ENCODE results near the gene DCHS1. TPM values are rescaled to one million over a fixed set of nuclear protein-coding genes. Genes with fewer than 3 reads are reported as not detected.
A peak's percentile ranks its signal among the peaks of the same experiment; 100 is the strongest.

DCHS1 gene
- polyA plus RNA-seq, 2 donors: 1.7 to 2.0 TPM

DNA sequence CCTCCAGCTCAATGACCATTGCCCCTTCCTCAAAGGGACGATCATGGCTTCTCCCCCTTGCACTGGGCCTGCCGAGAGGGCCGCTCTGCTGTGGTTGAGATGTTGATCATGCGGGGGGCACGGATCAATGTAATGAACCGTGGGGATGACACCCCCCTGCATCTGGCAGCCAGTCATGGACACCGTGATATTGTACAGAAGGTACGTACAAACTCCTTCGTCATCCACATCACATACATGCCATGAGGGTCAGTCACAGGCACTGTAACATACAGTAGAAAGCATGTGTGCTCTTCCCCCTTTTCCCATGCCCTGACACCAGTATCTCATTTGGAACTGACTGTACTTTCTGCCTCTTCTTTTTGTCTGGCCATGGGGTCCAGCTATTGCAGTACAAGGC is 47.6 kb downstream of the DCHS1 start:
- H3K4me3 ChIP-seq (ENCODE audit: low read depth in 1 of 2, low read length in 2 of 2): no peak overlapping the region
- peaks cover 13 to 33% of the 10 kb centered on the region in 2 donors for H3K36me3 ChIP-seq (ENCODE audit: control insufficient read depth in 2 of 2, insufficient read depth in 2 of 2, low read length in 1 of 2)
- H3K27ac ChIP-seq (ENCODE audit: low read depth in 2 of 2, low read length in 1 of 2): peak overlapping the region; percentile 45 to 77
- WGBS, 2 donors: 91 to 92% methylated on average over 9 of the region's 9 CpGs
- H3K9me3 ChIP-seq (ENCODE audit: control insufficient read depth in 2 of 2, insufficient read depth in 1 of 2, low read depth in 1 of 2, low read length in 1 of 2): no peaks in the 10 kb centered on the region
- H3K27me3 ChIP-seq (ENCODE audit: control insufficient read depth in 1 of 2, insufficient read depth in 2 of 2, low read length in 2 of 2): no peaks in the 10 kb centered on the region
- H3K4me1 ChIP-seq (ENCODE audit: control insufficient read depth in 2 of 2, insufficient read depth in 2 of 2, low read length in 1 of 2): peaks cover 2 to 14% of the 10 kb centered on the region in 2 donors

- peaks cover 2 to 14% of the 10 kb centered on the region in 2 donors for H3K4me1 ChIP-seq (ENCODE audit: control insufficient read depth in 2 of 2, insufficient read depth in 2 of 2, low read length in 1 of 2)
Observed at GRCh38 chr11:6607190-6607795, 48.3 kb downstream of the DCHS1 start.

GRCh38 chr11:6606471-6607189 is 49.0 kb downstream of the DCHS1 start:
- WGBS, 2 donors: 14 to 18% methylated on average over 11 of the region's 11 CpGs
- peak overlapping the region; percentile 89 to 93 for H3K27ac ChIP-seq (ENCODE audit: low read depth in 2 of 2, low read length in 1 of 2)
- H3K9me3 ChIP-seq (ENCODE audit: control insufficient read depth in 2 of 2, insufficient read depth in 1 of 2, low read depth in 1 of 2, low read length in 1 of 2): no peaks in the 10 kb centered on the region
- H3K36me3 ChIP-seq (ENCODE audit: control insufficient read depth in 2 of 2, insufficient read depth in 2 of 2, low read length in 1 of 2): peaks cover 13 to 33% of the 10 kb centered on the region in 2 donors
- H3K27me3 ChIP-seq (ENCODE audit: control insufficient read depth in 1 of 2, insufficient read depth in 2 of 2, low read length in 2 of 2): no peaks in the 10 kb centered on the region
- no peak overlapping the region for H3K4me3 ChIP-seq (ENCODE audit: low read depth in 1 of 2, low read length in 2 of 2)
- H3K4me1 ChIP-seq (ENCODE audit: control insufficient read depth in 2 of 2, insufficient read depth in 2 of 2, low read length in 1 of 2): peaks cover 7 to 18% of the 10 kb centered on the region in 2 donors

More at GRCh38 chr11:6607190-6607795, 48.3 kb downstream of the DCHS1 start:
- Histone ChIP-seq H3K9me3 (ENCODE audit: control insufficient read depth in 2 of 2, insufficient read depth in 1 of 2, low read depth in 1 of 2, low read length in 1 of 2) (no peaks in the 10 kb centered on the region), H3K4me3 (ENCODE audit: low read depth in 1 of 2, low read length in 2 of 2) (no peak overlapping the region), H3K27ac (ENCODE audit: low read depth in 2 of 2, low read length in 1 of 2) (peak overlapping the region; percentile 89 to 93), H3K36me3 (ENCODE audit: control insufficient read depth in 2 of 2, insufficient read depth in 2 of 2, low read length in 1 of 2) (peaks cover 13 to 33% of the 10 kb centered on the region in 2 donors), H3K27me3 (ENCODE audit: control insufficient read depth in 1 of 2, insufficient read depth in 2 of 2, low read length in 2 of 2) (no peaks in the 10 kb centered on the region)

- 33% methylated on average over 3 of the region's 3 CpGs for WGBS, 2 donors
- H3K27ac ChIP-seq (ENCODE audit: low read depth in 2 of 2, low read length in 1 of 2): peak overlapping the region in 1 of 2 donors; percentile 96
- H3K27me3 ChIP-seq (ENCODE audit: control insufficient read depth in 1 of 2, insufficient read depth in 2 of 2, low read length in 2 of 2): no peaks in the 10 kb centered on the region
- H3K4me1 ChIP-seq (ENCODE audit: control insufficient read depth in 2 of 2, insufficient read depth in 2 of 2, low read length in 1 of 2): peaks cover 6 to 13% of the 10 kb centered on the region in 2 donors
- H3K36me3 ChIP-seq (ENCODE audit: control insufficient read depth in 2 of 2, insufficient read depth in 2 of 2, low read length in 1 of 2): peaks cover 13 to 33% of the 10 kb centered on the region in 2 donors
- peak overlapping the region; percentile 85 to 96 for H3K4me3 ChIP-seq (ENCODE audit: low read depth in 1 of 2, low read length in 2 of 2)
- H3K9me3 ChIP-seq (ENCODE audit: control insufficient read depth in 2 of 2, insufficient read depth in 1 of 2, low read depth in 1 of 2, low read length in 1 of 2): no peaks in the 10 kb centered on the region
Observed at GRCh38 chr11:6604790-6605189, 50.8 kb downstream of the DCHS1 start.

GRCh38 chr11:6604081-6604626 is 51.5 kb downstream of the DCHS1 start:
- Histone ChIP-seq H3K27ac (ENCODE audit: low read depth in 2 of 2, low read length in 1 of 2) (peak overlapping the region; percentile 96 to 97), H3K27me3 (ENCODE audit: control insufficient read depth in 1 of 2, insufficient read depth in 2 of 2, low read length in 2 of 2) (no peaks in the 10 kb centered on the region), H3K9me3 (ENCODE audit: control insufficient read depth in 2 of 2, insufficient read depth in 1 of 2, low read depth in 1 of 2, low read length in 1 of 2) (no peaks in the 10 kb centered on the region), H3K4me3 (ENCODE audit: low read depth in 1 of 2, low read length in 2 of 2) (peak overlapping the region; percentile 85 to 96), H3K4me1 (ENCODE audit: control insufficient read depth in 2 of 2, insufficient read depth in 2 of 2, low read length in 1 of 2) (peaks cover 6 to 13% of the 10 kb centered on the region in 2 donors), H3K36me3 (ENCODE audit: control insufficient read depth in 2 of 2, insufficient read depth in 2 of 2, low read length in 1 of 2) (peaks cover 10 to 31% of the 10 kb centered on the region in 2 donors)
- WGBS, 2 donors: 0% methylated on average over 20 of the region's 20 CpGs

GRCh38 chr11:6603287-6604080 is 52.1 kb downstream of the DCHS1 start, which contains the start of the genes ILK and RRP8:
Gene ILK (plus strand): TSS chr11:6603774. CDS start chr11:6604272, 498 bp downstream.
Gene RRP8 (minus strand): TSS chr11:6603616. CDS start chr11:6603502, 114 bp downstream.
- Histone ChIP-seq H3K4me3 (ENCODE audit: low read depth in 1 of 2, low read length in 2 of 2) (peak within 1 kb of the TSS; percentile 85 to 96), H3K36me3 (ENCODE audit: control insufficient read depth in 2 of 2, insufficient read depth in 2 of 2, low read length in 1 of 2) (peaks cover 14 to 25% of the 10 kb centered on the region in 2 donors), H3K27ac (ENCODE audit: low read depth in 2 of 2, low read length in 1 of 2) (peak within 1 kb of the TSS; percentile 96 to 97), H3K4me1 (ENCODE audit: control insufficient read depth in 2 of 2, insufficient read depth in 2 of 2, low read length in 1 of 2) (peaks cover 6 to 13% of the 10 kb centered on the region in 2 donors), H3K27me3 (ENCODE audit: control insufficient read depth in 1 of 2, insufficient read depth in 2 of 2, low read length in 2 of 2) (no peaks in the 10 kb centered on the region), H3K9me3 (ENCODE audit: control insufficient read depth in 2 of 2, insufficient read depth in 1 of 2, low read depth in 1 of 2, low read length in 1 of 2) (no peaks in the 10 kb centered on the region)
- WGBS, 2 donors: 0 to 1% methylated on average over 68 to 72 of the region's 72 CpGs

- Histone ChIP-seq H3K36me3 (ENCODE audit: control insufficient read depth in 2 of 2, insufficient read depth in 2 of 2, low read length in 1 of 2) (peaks cover 14 to 21% of the 10 kb centered on the region in 2 donors), H3K4me1 (ENCODE audit: control insufficient read depth in 2 of 2, insufficient read depth in 2 of 2, low read length in 1 of 2) (peaks cover 6 to 8% of the 10 kb centered on the region in 2 donors), H3K4me3 (ENCODE audit: low read depth in 1 of 2, low read length in 2 of 2) (peak overlapping the region; percentile 85 to 96), H3K9me3 (ENCODE audit: control insufficient read depth in 2 of 2, insufficient read depth in 1 of 2, low read depth in 1 of 2, low read length in 1 of 2) (no peaks in the 10 kb centered on the region), H3K27ac (ENCODE audit: low read depth in 2 of 2, low read length in 1 of 2) (peak overlapping the region in 1 of 2 donors; percentile 8), H3K27me3 (ENCODE audit: control insufficient read depth in 1 of 2, insufficient read depth in 2 of 2, low read length in 2 of 2) (no peaks in the 10 kb centered on the region)
- WGBS, 2 donors: 44 to 51% methylated on average over 7 of the region's 7 CpGs
Observed at GRCh38 chr11:6602096-6602940, 53.3 kb downstream of the DCHS1 start.

GRCh38 chr11:6601041-6601461 is 54.6 kb downstream of the DCHS1 start:
- H3K4me1 ChIP-seq (ENCODE audit: control insufficient read depth in 2 of 2, insufficient read depth in 2 of 2, low read length in 1 of 2): peaks cover 4 to 6% of the 10 kb centered on the region in 2 donors
- 96 to 97% methylated on average over 13 of the region's 13 CpGs for whole genome bisulfite sequencing, 2 donors
- no peak overlapping the region for H3K4me3 ChIP-seq (ENCODE audit: low read depth in 1 of 2, low read length in 2 of 2)
- H3K9me3 ChIP-seq (ENCODE audit: control insufficient read depth in 2 of 2, insufficient read depth in 1 of 2, low read depth in 1 of 2, low read length in 1 of 2): no peaks in the 10 kb centered on the region
- no peaks in the 10 kb centered on the region for H3K27me3 ChIP-seq (ENCODE audit: control insufficient read depth in 1 of 2, insufficient read depth in 2 of 2, low read length in 2 of 2)
- no peak overlapping the region for H3K27ac ChIP-seq (ENCODE audit: low read depth in 2 of 2, low read length in 1 of 2)
- H3K36me3 ChIP-seq (ENCODE audit: control insufficient read depth in 2 of 2, insufficient read depth in 2 of 2, low read length in 1 of 2): peaks cover 14 to 21% of the 10 kb centered on the region in 2 donors
